RWPE1 (cell line): ENCODE data around the gene NEU1.
"Not testable (repeated sequence)": the region's sequence is repeated elsewhere in the genome, so short reads cannot be mapped to it uniquely, and the experiment has no call there.

Experiments used
- CTCF ChIA-PET: fragments of 350-600 bp; sonication (Branson Sonifier 250); formaldehyde crosslinking; extraction: SDS; loops from one replicate; lab custom pipeline; 2021; lab: Yijun Ruan, JAX
- POLR2A ChIA-PET: fragments of 400-600 bp; formaldehyde crosslinking; extraction: SDS; loops from one replicate; lab custom pipeline; 2020; ENCODE audit warnings: antibody characterized with exemption; ENCODE audit not compliant: low non-redundant PET; lab: Yijun Ruan, JAX
- DNase-seq: peaks from one replicate; pipeline ENCODE4 v3.0.0; 2012; ENCODE audit warnings: low spot score
- H3K27ac ChIP-seq: fragments of 450-650 bp; 2 replicates; pipeline ENCODE4 v1.5.1; 2017
- CTCF ChIP-seq: fragments of 450-650 bp; conservative IDR thresholded peaks from 2 replicates; pipeline ENCODE4 v1.5.1; 2017; ENCODE audit warnings: low read depth, mild to moderate bottlenecking

The NEU1 gene

GRCh38 chr6:31822036-31822821, 40.4 kb downstream of the NEU1 start:
- H3K27ac ChIP-seq: peak overlapping the region; percentile 99
- no peak for TF ChIP-seq CTCF
- POLR2A ChIA-PET: interaction anchor here (0.5 to 0.7 kb wide), 2 partner anchors 14 to 16 kb away, joined by 3 read pairs; no protein-coding TSS in a partner anchor
- DNase-seq: peak; percentile 59
- CTCF ChIA-PET: no interaction called here

- TF ChIP-seq CTCF: no peak
- peak overlapping the region; percentile 99 for H3K27ac ChIP-seq
- peak; percentile 30 for DNase-seq
- POLR2A ChIA-PET: interaction anchor here (0.5 to 0.7 kb wide), 2 partner anchors 15 to 17 kb away, joined by 3 read pairs; no protein-coding TSS in a partner anchor
- CTCF ChIA-PET: no interaction called here
These were observed 41.2 kb downstream of the NEU1 start for GRCh38 chr6:31821301-31822035.

- H3K27ac ChIP-seq: peak overlapping the region; percentile 69
- CTCF ChIA-PET: interaction anchor here (0.6 kb wide), 2 partner anchors 9 to 52 kb away, joined by 3 to 4 read pairs; no protein-coding TSS in a partner anchor
- POLR2A ChIA-PET, DNase-seq: not testable (repeated sequence)
These were observed 42.2 kb downstream of the NEU1 start for GRCh38 chr6:31820399-31820798.

- CTCF ChIA-PET: interaction anchor here (0.6 kb wide), 2 partner anchors 10 to 52 kb away, joined by 3 to 4 read pairs; no protein-coding TSS in a partner anchor
- POLR2A ChIA-PET: no interaction called here
- no peak for DNase-seq
- TF ChIP-seq CTCF: no peak
- peak overlapping the region; percentile 69 for H3K27ac ChIP-seq
These were observed 42.7 kb downstream of the NEU1 start for GRCh38 chr6:31819871-31820299.

GRCh38 chr6:31817929-31818511, 44.6 kb downstream of the NEU1 start:
- ChIA-PET POLR2A (interaction anchor here (0.5 to 1.0 kb wide), 3 partner anchors 9 to 13 kb away, joined by 3 to 4 read pairs (median 3); partner anchors contain the start of genes HSPA1B and LSM2), CTCF (interaction anchor here (0.6 to 1.0 kb wide), 2 partner anchors 13 to 40 kb away, joined by 3 to 11 read pairs; no protein-coding TSS in a partner anchor)
- H3K27ac ChIP-seq: peak overlapping the region; percentile 81
- DNase-seq: not testable (repeated sequence)

- DNase-seq: not testable (repeated sequence)
- H3K27ac ChIP-seq: peak overlapping the region; percentile 81
- CTCF ChIA-PET: interaction anchor here (0.6 to 1.0 kb wide), 2 partner anchors 14 to 39 kb away, joined by 3 to 11 read pairs; no protein-coding TSS in a partner anchor
- POLR2A ChIA-PET: interaction anchor here (0.5 to 0.7 kb wide), 2 partner anchors 11 to 14 kb away, joined by 3 read pairs; partner anchors contain the start of gene LSM2
These were observed 45.3 kb downstream of the NEU1 start for GRCh38 chr6:31817133-31817928.
